ENCODE measurements around the gene LRRC71.
"Not testable (repeated sequence)": the region's sequence is repeated elsewhere in the genome, so short reads cannot be mapped to it uniquely, and the experiment has no call there.

LRRC71 gene

DNA sequence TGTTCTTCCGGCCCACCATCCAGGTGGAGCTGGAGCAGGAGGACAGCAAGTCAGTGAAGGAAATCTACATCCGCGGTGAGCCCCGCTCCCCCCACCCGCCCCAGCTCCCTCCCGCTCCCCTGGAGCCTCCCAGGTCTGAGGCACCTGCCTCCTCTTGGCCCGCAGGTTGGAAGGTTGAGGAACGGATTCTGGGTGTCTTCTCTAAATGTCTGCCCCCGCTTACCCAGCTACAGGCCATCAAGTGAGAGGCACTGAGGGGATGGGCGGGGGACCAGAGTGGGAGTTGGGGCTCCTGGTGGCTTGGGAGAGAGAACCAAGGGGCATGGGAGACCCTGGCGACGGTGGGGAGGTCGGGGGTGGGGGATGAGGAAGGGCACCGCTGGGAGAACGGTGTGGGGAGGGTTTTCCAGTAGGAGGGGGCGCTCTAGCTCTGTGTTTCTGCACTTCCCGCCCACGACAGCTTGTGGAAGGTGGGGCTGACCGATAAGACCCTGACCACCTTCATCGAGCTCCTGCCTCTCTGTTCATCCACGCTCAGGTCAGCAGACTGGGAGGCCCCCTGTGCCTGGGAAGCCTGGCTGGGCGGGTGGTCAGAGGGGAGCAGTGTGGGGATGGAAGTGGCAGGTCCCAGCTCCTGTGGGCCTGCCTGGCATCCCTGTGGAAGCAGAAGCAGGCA, 4.2 kb downstream of the LRRC71 start:
- Histone ChIP-seq H3K9me3 (ENCODE audit: low read length) (no peaks in the 10 kb centered on the region), H3K27ac (ENCODE audit: low read depth, low read length) (no peak overlapping the region), H3K9ac (ENCODE audit: low read length) (no peak overlapping the region), H3K4me3 (ENCODE audit: low read depth in 1 of 2, low read length in 2 of 2) (no peak overlapping the region), H3K4me1 (ENCODE audit: insufficient read depth, low read length) (peaks cover 17% of the 10 kb centered on the region), H3K36me3 (ENCODE audit: insufficient read depth, low read length) (no peaks in the 10 kb centered on the region), H3K27me3 (ENCODE audit: control insufficient read depth in 1 of 2, insufficient read depth in 2 of 2, low read length in 2 of 2) (peaks cover 43 to 99% of the 10 kb centered on the region in 2 donors)

DNA sequence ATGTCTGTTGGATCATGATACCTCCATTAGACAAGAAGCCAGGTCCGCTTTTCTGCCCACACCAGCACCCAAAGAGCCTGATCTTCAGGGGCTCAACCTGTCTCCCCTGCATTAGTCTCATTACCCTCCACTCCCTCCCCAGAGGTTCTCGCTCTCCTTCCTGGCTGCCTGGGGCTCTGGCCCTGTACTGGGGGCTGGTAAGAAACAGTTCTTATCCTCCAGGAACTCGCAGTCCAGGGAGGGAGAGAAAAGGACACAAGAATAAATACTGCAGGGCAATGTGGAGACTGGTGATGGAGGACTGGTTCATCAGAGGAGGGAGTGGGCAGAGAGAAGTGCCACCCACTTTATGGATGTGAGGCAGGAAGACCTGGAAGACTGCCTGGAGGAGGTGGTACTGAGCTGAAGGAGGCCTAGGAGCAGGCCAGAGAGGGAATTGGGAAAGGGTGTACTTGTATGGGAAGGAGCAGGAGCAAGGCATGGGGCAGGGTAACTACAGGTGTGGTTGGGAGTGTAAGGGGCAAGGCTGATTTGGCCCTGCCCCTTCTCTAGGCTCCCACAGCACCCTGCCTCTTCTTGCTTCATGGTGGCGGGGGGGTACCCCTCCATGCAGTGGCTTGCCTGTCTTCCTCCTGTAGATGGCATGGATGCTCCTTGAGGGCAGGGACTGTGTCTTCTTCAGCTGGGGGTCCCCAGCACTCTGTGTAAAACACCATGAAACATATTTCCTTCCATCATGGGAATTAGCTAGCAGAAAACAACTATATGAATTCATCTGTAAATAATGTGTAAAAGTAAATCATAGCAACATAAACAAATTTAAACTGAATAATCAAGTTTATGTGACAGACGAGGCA, 5.0 kb downstream of the LRRC71 start:
- Histone ChIP-seq H3K36me3 (ENCODE audit: insufficient read depth, low read length) (no peaks in the 10 kb centered on the region), H3K27me3 (ENCODE audit: control insufficient read depth in 1 of 2, insufficient read depth in 2 of 2, low read length in 2 of 2) (peaks cover 43 to 92% of the 10 kb centered on the region in 2 donors), H3K4me3 (ENCODE audit: low read depth in 1 of 2, low read length in 2 of 2) (no peak overlapping the region), H3K9me3 (ENCODE audit: low read length) (no peaks in the 10 kb centered on the region), H3K9ac (ENCODE audit: low read length) (no peak overlapping the region), H3K27ac (ENCODE audit: low read depth, low read length) (no peak overlapping the region), H3K4me1 (ENCODE audit: insufficient read depth, low read length) (peaks cover 14% of the 10 kb centered on the region)

DNA sequence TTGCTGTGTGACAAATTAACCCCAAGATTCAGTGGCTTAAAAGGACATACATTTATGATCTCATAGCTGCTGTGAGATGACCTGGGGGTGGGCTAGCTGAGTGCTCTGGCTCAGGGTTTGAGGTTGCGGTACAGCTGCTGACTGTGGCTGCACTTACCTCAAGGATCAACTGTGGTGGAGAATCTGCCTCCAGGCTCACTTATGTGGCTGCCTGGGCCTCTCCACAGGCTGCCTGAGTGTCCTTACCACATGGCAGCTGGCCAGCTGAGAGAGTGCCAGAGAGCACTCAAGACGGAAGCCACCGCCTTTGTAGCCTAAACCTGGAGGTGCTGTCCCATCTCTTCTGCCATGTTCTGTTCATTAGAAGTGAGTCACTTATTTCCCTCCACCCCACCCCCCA, 5.7 kb downstream of the LRRC71 start:
- Histone ChIP-seq H3K9ac (ENCODE audit: low read length) (no peak overlapping the region), H3K27ac (ENCODE audit: low read depth, low read length) (no peak overlapping the region), H3K4me1 (ENCODE audit: insufficient read depth, low read length) (peaks cover 9% of the 10 kb centered on the region), H3K27me3 (ENCODE audit: control insufficient read depth in 1 of 2, insufficient read depth in 2 of 2, low read length in 2 of 2) (peaks cover 37 to 84% of the 10 kb centered on the region in 2 donors), H3K4me3 (ENCODE audit: low read depth in 1 of 2, low read length in 2 of 2) (no peak overlapping the region), H3K9me3 (ENCODE audit: low read length) (no peaks in the 10 kb centered on the region), H3K36me3 (ENCODE audit: insufficient read depth, low read length) (no peaks in the 10 kb centered on the region)

DNA sequence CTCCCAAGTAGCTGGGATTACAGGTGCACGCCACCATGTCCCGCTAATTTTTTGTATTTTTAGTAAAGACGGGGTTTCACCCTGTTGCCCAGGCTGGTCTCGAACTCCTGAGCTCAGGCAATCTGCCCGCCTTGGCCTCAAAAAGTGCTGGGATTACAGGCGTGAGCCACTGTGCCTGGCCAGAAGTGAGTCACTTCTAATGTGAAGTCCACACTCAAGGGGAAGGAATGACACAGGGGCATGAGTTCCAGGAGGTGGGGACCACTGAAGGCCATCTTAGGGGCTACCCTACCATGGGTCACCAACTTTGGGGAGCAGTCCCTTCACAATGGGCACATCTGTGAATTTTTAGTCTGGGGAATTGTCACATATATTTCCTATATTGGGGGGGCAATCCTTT, 6.3 kb downstream of the LRRC71 start:
- H3K4me1 ChIP-seq (ENCODE audit: insufficient read depth, low read length); H3K9ac ChIP-seq (ENCODE audit: low read length); H3K27ac ChIP-seq (ENCODE audit: low read depth, low read length); H3K36me3 ChIP-seq (ENCODE audit: insufficient read depth, low read length); H3K9me3 ChIP-seq (ENCODE audit: low read length); H3K4me3 ChIP-seq (ENCODE audit: low read depth in 1 of 2, low read length in 2 of 2): not testable (repeated sequence)
- H3K27me3 ChIP-seq (ENCODE audit: control insufficient read depth in 1 of 2, insufficient read depth in 2 of 2, low read length in 2 of 2): peaks cover 31 to 79% of the 10 kb centered on the region in 2 donors

DNA sequence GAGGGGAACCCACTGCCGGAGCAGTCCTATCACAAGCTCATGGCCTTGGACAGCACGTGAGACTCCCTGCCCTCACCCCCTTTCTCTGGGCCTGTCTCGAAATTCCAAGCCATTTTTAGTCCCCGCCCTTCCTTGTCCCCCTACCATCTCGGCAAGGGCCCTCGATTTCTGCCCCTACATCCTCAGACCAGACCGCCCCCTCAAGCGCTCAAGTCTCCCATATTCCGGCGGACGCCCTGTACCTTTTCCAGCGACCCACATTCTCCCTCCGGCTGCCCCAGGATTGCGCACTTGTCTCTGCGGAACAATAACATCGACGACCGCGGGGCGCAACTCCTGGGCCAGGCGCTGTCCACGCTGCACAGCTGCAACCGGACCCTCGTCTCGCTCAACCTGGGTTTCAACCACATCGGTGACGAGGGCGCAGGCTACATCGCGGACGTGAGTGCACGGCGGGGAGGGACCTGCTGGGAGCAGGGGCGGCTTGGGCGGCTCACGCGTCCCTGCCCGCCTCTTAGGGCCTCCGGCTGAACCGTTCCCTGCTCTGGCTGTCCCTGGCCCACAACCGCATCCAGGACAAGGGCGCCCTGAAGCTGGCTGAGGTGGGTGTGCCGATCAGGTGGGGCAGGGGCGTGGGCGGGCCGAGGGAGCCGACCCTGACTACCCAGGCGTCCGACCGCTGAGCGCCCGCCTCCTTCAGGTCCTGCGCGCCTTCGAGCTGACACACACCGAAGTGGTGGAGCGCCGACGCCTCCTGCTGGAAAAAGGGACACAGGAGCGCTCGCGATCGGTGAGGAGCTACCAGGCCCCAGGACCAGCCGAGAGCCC, 7.0 kb downstream of the LRRC71 start:
- peaks cover 24 to 71% of the 10 kb centered on the region in 2 donors for H3K27me3 ChIP-seq (ENCODE audit: control insufficient read depth in 1 of 2, insufficient read depth in 2 of 2, low read length in 2 of 2)
- H3K9me3 ChIP-seq (ENCODE audit: low read length): no peaks in the 10 kb centered on the region
- no peaks in the 10 kb centered on the region for H3K36me3 ChIP-seq (ENCODE audit: insufficient read depth, low read length)
- no peak overlapping the region for H3K4me3 ChIP-seq (ENCODE audit: low read depth in 1 of 2, low read length in 2 of 2)
- H3K9ac ChIP-seq (ENCODE audit: low read length): no peak overlapping the region
- H3K4me1 ChIP-seq (ENCODE audit: insufficient read depth, low read length): peaks cover 9% of the 10 kb centered on the region
- no peak overlapping the region for H3K27ac ChIP-seq (ENCODE audit: low read depth, low read length)

DNA sequence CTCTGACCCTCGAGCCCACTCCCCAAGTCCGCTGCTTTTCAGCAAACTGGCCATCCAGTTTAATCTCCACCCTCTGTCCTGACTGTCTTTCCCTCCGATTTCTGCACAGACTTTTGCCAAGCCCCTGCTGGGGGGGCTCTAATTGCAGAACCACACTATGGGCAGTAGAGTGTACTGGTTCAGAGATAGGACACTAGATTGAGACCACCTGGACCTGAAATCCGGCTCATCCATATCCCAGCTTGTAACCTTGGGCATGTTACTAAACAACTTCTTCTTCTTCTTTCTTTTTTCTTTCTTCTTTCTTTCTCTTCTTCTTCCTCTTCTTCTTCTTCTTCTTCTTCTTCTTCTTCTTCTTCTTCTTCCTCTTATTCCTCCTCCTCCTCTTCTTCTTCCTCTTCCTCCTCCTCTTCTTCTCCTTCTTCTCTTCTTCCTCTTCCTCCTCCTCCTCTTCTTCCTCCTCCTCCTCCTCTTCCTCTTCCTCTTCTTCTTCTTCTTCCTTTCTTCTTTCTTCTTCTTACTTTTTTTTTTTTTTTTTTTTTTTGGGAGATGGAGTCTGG, 7.7 kb downstream of the LRRC71 start:
- H3K27ac ChIP-seq (ENCODE audit: low read depth, low read length): no peak overlapping the region

DNA sequence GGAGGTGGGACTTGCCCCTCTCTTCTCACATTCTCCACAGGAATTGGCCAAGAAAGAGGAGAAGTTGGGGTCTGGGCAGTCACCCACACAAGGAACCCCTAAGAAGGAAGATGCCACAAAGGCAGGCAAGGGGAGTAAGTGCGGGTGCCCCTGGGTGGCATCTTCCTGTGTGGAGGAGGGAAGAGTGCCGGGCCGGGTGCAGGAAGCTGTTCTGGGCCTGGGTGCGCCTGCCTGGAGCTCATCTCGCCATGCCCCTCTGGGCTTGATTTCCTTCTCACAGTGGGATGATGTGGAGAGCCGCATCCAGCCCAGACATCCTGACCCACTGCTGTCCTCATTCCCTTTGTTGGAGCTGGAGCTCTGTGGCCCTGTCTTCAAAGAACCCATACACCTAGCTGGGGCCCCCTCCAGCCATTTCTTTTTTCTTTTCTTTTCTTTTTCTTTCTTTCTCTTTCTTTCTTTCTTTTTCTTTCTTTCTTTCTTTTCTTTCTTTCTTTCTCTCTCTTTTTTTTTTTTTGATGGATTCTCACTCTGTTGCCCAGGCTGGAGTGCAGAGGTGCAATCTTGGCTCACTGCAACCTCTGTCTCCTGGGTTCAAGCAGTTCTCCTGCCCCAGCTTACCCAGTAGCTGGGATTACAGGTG, 9.3 kb downstream of the LRRC71 start:
- peaks cover 3% of the 10 kb centered on the region for H3K4me1 ChIP-seq (ENCODE audit: insufficient read depth, low read length)
- H3K9me3 ChIP-seq (ENCODE audit: low read length): no peaks in the 10 kb centered on the region
- peaks cover 10 to 48% of the 10 kb centered on the region in 2 donors for H3K27me3 ChIP-seq (ENCODE audit: control insufficient read depth in 1 of 2, insufficient read depth in 2 of 2, low read length in 2 of 2)
- no peak overlapping the region for H3K27ac ChIP-seq (ENCODE audit: low read depth, low read length)
- no peaks in the 10 kb centered on the region for H3K36me3 ChIP-seq (ENCODE audit: insufficient read depth, low read length)
- no peak overlapping the region for H3K4me3 ChIP-seq (ENCODE audit: low read depth in 1 of 2, low read length in 2 of 2)
- no peak overlapping the region for H3K9ac ChIP-seq (ENCODE audit: low read length)

More for the DNA sequence above, 7.7 kb downstream of the LRRC71 start:
- Histone ChIP-seq H3K4me3 (ENCODE audit: low read depth in 1 of 2, low read length in 2 of 2) (no peak overlapping the region), H3K9ac (ENCODE audit: low read length) (no peak overlapping the region), H3K36me3 (ENCODE audit: insufficient read depth, low read length) (no peaks in the 10 kb centered on the region), H3K9me3 (ENCODE audit: low read length) (no peaks in the 10 kb centered on the region), H3K27me3 (ENCODE audit: control insufficient read depth in 1 of 2, insufficient read depth in 2 of 2, low read length in 2 of 2) (peaks cover 17 to 64% of the 10 kb centered on the region in 2 donors), H3K4me1 (ENCODE audit: insufficient read depth, low read length) (peaks cover 8% of the 10 kb centered on the region)

DNA sequence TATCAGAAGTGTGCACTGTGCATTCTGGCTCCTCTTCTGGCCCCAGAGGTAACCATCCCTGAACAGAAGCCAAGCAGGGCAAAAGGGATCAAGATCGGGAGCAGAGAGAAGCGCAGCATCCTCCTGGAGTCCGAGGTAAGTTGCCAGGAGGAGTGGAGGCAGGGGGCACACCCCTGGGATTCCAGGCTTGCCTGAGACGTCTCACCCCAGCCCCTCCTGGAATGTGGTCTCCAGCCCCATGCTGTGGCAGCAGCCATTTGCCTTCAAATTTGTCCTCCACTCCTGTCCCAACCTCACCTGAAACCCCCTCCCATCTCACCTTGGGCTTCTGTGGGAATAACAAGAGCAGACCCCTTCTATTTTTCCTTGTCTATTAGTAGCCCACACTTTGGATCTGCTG, 10.1 kb downstream of the LRRC71 start:
- H3K36me3 ChIP-seq (ENCODE audit: insufficient read depth, low read length): no peaks in the 10 kb centered on the region
- no peak overlapping the region for H3K9ac ChIP-seq (ENCODE audit: low read length)
- no peaks in the 10 kb centered on the region for H3K9me3 ChIP-seq (ENCODE audit: low read length)
- H3K27ac ChIP-seq (ENCODE audit: low read depth, low read length): no peak overlapping the region
- H3K4me3 ChIP-seq (ENCODE audit: low read depth in 1 of 2, low read length in 2 of 2): no peak overlapping the region
- H3K4me1 ChIP-seq (ENCODE audit: insufficient read depth, low read length): peaks cover 3% of the 10 kb centered on the region
- H3K27me3 ChIP-seq (ENCODE audit: control insufficient read depth in 1 of 2, insufficient read depth in 2 of 2, low read length in 2 of 2): peaks cover 10 to 41% of the 10 kb centered on the region in 2 donors

DNA sequence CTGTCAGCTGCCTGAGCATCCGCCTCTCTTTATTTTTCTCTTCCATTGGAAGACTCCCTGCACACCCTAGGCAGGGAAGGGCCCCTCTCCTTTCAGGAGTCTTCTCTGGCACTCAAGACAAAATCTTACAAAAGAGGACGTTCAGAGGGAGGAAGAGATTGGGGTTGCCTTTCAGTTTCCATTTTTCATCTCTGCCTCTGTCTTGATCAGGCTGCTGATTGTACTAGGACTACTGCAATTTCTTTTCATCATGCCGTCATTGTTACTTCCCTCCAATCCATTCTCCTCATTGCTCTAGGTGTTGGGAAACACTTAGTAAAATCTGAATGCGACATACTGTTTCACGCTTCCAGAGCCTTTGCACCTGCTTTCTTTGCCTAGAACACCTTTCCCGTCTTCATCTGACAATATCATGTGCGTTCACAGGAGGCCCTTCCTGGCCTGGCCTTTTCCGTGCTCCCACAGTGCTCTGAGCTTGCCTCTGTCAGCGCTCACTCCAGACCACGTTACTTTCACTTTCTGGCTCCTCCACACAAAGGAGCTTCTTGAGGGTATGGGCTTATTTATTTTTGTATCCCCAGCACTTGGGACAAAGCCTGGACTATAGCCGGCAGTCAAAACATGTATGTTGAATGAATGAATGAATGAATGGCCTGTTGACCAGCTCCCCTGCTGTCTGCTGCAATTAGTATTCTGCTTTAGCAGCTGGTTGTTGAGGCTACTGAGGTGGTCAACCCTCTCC, 10.9 kb downstream of the LRRC71 start:
- H3K4me1 ChIP-seq (ENCODE audit: insufficient read depth, low read length): peaks cover 3% of the 10 kb centered on the region
- no peak overlapping the region for H3K27ac ChIP-seq (ENCODE audit: low read depth, low read length)
- no peaks in the 10 kb centered on the region for H3K9me3 ChIP-seq (ENCODE audit: low read length)
- H3K9ac ChIP-seq (ENCODE audit: low read length): no peak overlapping the region
- H3K27me3 ChIP-seq (ENCODE audit: control insufficient read depth in 1 of 2, insufficient read depth in 2 of 2, low read length in 2 of 2): peaks cover 10 to 32% of the 10 kb centered on the region in 2 donors
- H3K36me3 ChIP-seq (ENCODE audit: insufficient read depth, low read length): peaks cover 6% of the 10 kb centered on the region
- H3K4me3 ChIP-seq (ENCODE audit: low read depth in 1 of 2, low read length in 2 of 2): peak overlapping the region in 1 of 2 donors; percentile 49

DNA sequence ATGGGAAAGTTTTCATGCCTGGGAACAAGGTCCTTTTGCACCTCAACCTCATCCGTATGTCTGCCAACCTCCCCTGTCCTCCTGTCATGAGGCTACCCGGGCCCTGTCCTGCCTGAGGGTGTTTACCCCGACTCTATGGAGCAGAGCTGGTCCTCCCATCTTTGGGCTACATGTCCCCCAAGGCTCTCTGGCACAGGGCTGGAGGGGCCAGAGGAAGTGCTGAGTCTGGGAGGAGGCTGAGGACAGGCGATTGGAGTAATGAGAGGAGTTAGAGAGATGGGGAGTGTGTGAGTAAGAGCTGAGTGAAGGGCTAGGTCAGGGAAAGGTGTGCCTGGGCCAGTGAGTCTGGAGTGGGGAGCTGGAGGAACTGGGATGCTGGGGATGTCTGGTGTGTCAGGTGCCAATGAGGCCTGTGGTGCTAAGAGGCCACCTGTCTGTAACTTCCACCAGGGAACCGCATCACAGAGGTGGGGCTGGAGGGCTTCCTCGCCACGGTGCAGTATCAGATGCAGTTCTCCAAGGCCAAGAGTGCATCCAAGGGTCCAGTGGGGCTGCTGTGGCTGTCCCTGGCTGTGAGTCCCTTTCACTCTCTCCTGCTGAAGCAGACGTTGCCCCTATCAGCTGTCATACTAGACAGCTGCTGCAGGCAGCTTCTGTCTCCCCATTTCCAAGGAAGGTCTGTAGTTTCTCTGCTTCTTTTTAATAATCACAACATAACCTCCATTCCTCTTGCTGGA, 11.7 kb downstream of the LRRC71 start:
- Histone ChIP-seq H3K4me3 (ENCODE audit: low read depth in 1 of 2, low read length in 2 of 2) (peak overlapping the region in 1 of 2 donors; percentile 49), H3K27ac (ENCODE audit: low read depth, low read length) (no peak overlapping the region), H3K9ac (ENCODE audit: low read length) (no peak overlapping the region)

More for the DNA sequence above, 11.7 kb downstream of the LRRC71 start:
- H3K9me3 ChIP-seq (ENCODE audit: low read length): no peaks in the 10 kb centered on the region
- H3K36me3 ChIP-seq (ENCODE audit: insufficient read depth, low read length): peaks cover 12% of the 10 kb centered on the region
- H3K4me1 ChIP-seq (ENCODE audit: insufficient read depth, low read length): peaks cover 2% of the 10 kb centered on the region
- peaks cover 5 to 24% of the 10 kb centered on the region in 2 donors for H3K27me3 ChIP-seq (ENCODE audit: control insufficient read depth in 1 of 2, insufficient read depth in 2 of 2, low read length in 2 of 2)
